GM19035 (cell line): ENCODE results near the gene CCNK.

Source experiments
- ATAC-seq: cut with Tn5 transposase; IDR thresholded peaks from one replicate; pipeline ENCODE4 v1.9.1; 2021; ENCODE audit not compliant: unreplicated experiment

CCNK gene

GRCh38 chr14:99549684-99550083 is 68.5 kb downstream of the CCNK start:
- ATAC-seq = no peak

GRCh38 chr14:99550387-99550992 is 69.3 kb downstream of the CCNK start:
- ATAC-seq = no peak

GRCh38 chr14:99551034-99551922 is 70.1 kb downstream of the CCNK start:
- no peak for ATAC-seq

- no peak for ATAC-seq
Measured at GRCh38 chr14:99552021-99552553, 70.9 kb downstream of the CCNK start.

- no peak for ATAC-seq
Measured at GRCh38 chr14:99552572-99553216, 71.5 kb downstream of the CCNK start.

GRCh38 chr14:99554184-99554583 is 73.0 kb downstream of the CCNK start:
- ATAC-seq = no peak

- no peak for ATAC-seq
Measured at GRCh38 chr14:99554757-99555531, 73.7 kb downstream of the CCNK start.

- ATAC-seq = no peak
Measured at GRCh38 chr14:99556134-99556791, 75.1 kb downstream of the CCNK start.

- ATAC-seq = no peak
Measured at GRCh38 chr14:99559286-99559990, 78.2 kb downstream of the CCNK start.

- no peak for ATAC-seq
Measured at GRCh38 chr14:99560403-99560802, 79.2 kb downstream of the CCNK start.

- ATAC-seq = no peak
Measured at GRCh38 chr14:99560922-99561683, 79.9 kb downstream of the CCNK start.

- ATAC-seq = no peak
Measured at GRCh38 chr14:99561864-99562263, 80.7 kb downstream of the CCNK start.
